Measurements from ENCODE around the gene MORN5. TPM values are rescaled to one million over a fixed set of nuclear protein-coding genes. Genes with fewer than 3 reads are reported as not detected.

Gene MORN5
- total and polyA plus RNA-seq, 10 of the 15 experiments (the other 5 are each of a cell fraction or from before 2014, with no cell fraction given), result not detected

DNA sequence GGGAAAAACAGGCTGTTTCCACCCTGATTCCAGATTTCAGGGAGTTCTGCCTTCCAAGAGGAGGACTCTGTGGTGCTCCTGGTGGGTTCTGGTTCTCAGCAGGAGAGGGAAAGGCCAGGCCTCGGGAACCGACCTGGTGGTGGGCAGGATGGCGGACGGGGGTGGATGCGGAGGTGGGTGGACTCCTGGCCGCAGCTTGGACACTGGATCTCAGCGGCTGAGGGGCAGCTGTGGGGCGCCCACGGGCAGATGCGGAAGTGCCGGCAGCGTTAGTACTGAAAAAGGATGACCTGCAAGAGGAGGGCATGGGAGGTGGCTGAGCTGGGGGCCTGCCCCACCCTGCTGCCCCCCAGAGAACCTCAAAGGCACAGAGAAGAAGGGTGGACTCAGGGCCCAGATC, 44.8 kb downstream of the MORN5 start:
- no peak for TF ChIP-seq YY1 (IDR thresholded peaks at IDR 0.05; ENCODE audit: low read depth, low read length)
- TF ChIP-seq BCL3 (IDR thresholded peaks at IDR 0.05; ENCODE audit: borderline replicate concordance, insufficient read depth, low read depth, low read length, poor library complexity, severe bottlenecking), result no peak
- TF ChIP-seq SP1 (IDR thresholded peaks at IDR 0.05; ENCODE audit: low read depth, low read length), result no peak
- TF ChIP-seq, protein P1, sequence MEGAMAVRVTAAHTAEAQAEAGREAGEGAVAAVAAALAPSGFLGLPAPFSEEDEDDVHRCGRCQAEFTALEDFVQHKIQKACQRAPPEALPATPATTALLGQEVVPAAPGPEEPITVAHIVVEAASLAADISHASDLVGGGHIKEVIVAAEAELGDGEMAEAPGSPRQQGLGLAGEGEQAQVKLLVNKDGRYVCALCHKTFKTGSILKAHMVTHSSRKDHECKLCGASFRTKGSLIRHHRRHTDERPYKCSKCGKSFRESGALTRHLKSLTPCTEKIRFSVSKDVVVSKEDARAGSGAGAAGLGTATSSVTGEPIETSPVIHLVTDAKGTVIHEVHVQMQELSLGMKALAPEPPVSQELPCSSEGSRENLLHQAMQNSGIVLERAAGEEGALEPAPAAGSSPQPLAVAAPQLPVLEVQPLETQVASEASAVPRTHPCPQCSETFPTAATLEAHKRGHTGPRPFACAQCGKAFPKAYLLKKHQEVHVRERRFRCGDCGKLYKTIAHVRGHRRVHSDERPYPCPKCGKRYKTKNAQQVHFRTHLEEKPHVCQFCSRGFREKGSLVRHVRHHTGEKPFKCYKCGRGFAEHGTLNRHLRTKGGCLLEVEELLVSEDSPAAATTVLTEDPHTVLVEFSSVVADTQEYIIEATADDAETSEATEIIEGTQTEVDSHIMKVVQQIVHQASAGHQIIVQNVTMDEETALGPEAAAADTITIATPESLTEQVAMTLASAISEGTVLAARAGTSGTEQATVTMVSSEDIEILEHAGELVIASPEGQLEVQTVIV (IDR thresholded peaks at IDR 0.05; ENCODE audit: borderline replicate concordance, partially characterized antibody), result no peak
- TF ChIP-seq FOS (IDR thresholded peaks at IDR 0.05; ENCODE audit: borderline replicate concordance, extremely low read depth, insufficient read length), result no peak
- no peak for TF ChIP-seq ESRRA (IDR thresholded peaks at IDR 0.05; ENCODE audit: low read length)
- no peak for TF ChIP-seq KLF5 (IDR thresholded peaks at IDR 0.05; ENCODE audit: partially characterized antibody)
- TF ChIP-seq JUNB (IDR thresholded peaks at IDR 0.05), result no peak
- TF ChIP-seq, protein P2, sequence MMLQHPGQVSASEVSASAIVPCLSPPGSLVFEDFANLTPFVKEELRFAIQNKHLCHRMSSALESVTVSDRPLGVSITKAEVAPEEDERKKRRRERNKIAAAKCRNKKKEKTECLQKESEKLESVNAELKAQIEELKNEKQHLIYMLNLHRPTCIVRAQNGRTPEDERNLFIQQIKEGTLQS (IDR thresholded peaks at IDR 0.05; ENCODE audit: borderline replicate concordance, extremely low read depth, low read depth, low read length), result no peak
- no peak for TF ChIP-seq ETV6 (conservative IDR thresholded peaks at IDR 0.05 in 1 of 2, IDR thresholded peaks at IDR 0.05 in 1 of 2; ENCODE audit: borderline replicate concordance in 1 of 2, low read depth in 1 of 2)
- no peak for TF ChIP-seq ZNF274 (IDR thresholded peaks at IDR 0.05; ENCODE audit: insufficient read depth, insufficient read length)
- no peak for TF ChIP-seq ASH2L (IDR thresholded peaks at IDR 0.05; ENCODE audit: borderline replicate concordance, low read depth)
- TF ChIP-seq PAX5 (IDR thresholded peaks at IDR 0.05; ENCODE audit: borderline replicate concordance, low read depth, low read length), result no peak
- TF ChIP-seq NR2C1 (IDR thresholded peaks at IDR 0.05), result no peak
- no peak for TF ChIP-seq ZNF207 (IDR thresholded peaks at IDR 0.05; ENCODE audit: borderline replicate concordance)
- TF ChIP-seq SIX5 (IDR thresholded peaks at IDR 0.05; ENCODE audit: low read depth, low read length, severe bottlenecking), result no peak
- TF ChIP-seq MTA3 (IDR thresholded peaks at IDR 0.05; ENCODE audit: borderline replicate concordance, low read length), result no peak
- CTCF ChIA-PET, result interaction anchor here (0.8 kb wide), 1 partner anchor 12 kb away, joined by 3 read pairs; no protein-coding TSS in a partner anchor
- WGBS (ENCODE audit: insufficient coverage, insufficient replicate concordance, low lambda C conversion rate, missing lambda C conversion rate), result 34% methylated on average over 12 of the region's 12 CpGs
- Histone ChIP-seq H4K20me1 (ENCODE audit: control insufficient read depth, insufficient read depth) (no peaks in the 10 kb centered on the region), H3K27ac (ENCODE audit: control insufficient read depth, insufficient read depth) (no peak overlapping the region), H3K9ac (ENCODE audit: control insufficient read depth, insufficient read depth, low read length) (no peak overlapping the region), H3K4me3 (no peak overlapping the region), H3K9me3 (replicated peaks; ENCODE audit: control insufficient read depth, insufficient read depth, low read length) (no peaks in the 10 kb centered on the region), H3K79me2 (ENCODE audit: control insufficient read depth, insufficient read depth, low read length) (no peaks in the 10 kb centered on the region), H3K4me2 (ENCODE audit: control insufficient read depth, insufficient read depth) (no peak overlapping the region), H3K4me1 (ENCODE audit: control insufficient read depth, insufficient read depth, low read length) (no peaks in the 10 kb centered on the region), H3K36me3 (ENCODE audit: control insufficient read depth in 2 of 2, insufficient read depth in 2 of 2, low read length in 1 of 2) (no peaks in the 10 kb centered on the region), H2AFZ (ENCODE audit: control insufficient read depth, low read depth, low read length) (no peak overlapping the region), H3K27me3 (replicated peaks in 1 of 2; ENCODE audit: control insufficient read depth in 2 of 2, insufficient read depth in 2 of 2, low read length in 1 of 2) (no peaks in the 10 kb centered on the region; a peak in 1 of 4 replicates)
- in situ Hi-C loops (cut with MboI), result no loop called here
- RAD21 ChIA-PET (ENCODE audit: unreplicated experiment), result no interaction called here
- BruUV-seq (replicated peaks), result no TSS peak
- intact Hi-C loops (cut with micrococcal nuclease; ENCODE audit: unreplicated experiment), result no loop called here
- POLR2A ChIA-PET, result no interaction called here
- FAIRE-seq (no peak), DNase-seq (ENCODE audit: low read depth, low spot score) (no peak), ATAC-seq (no peak)
- SMC1A ChIA-PET (ENCODE audit: uncharacterized antibody, unreplicated experiment), result no interaction called here

All from GM12878 (cell line).